Activated CD4-positive, alpha-beta T cell treated with anti-CD3 and anti-CD28 coated beads, Interleukin-2, amount 50 U/mL, for 1 hour (primary cell): ENCODE data around the gene FXR1.
A peak's percentile ranks its signal among the peaks of the same experiment; 100 is the strongest.
"Not testable (repeated sequence)": the region's sequence is repeated elsewhere in the genome, so short reads cannot be mapped to it uniquely, and the experiment has no call there.

Source experiments
- DNase-seq: peaks from one replicate; pipeline ENCODE4 v3.0.0-alpha.2; 2020

FXR1 gene

GRCh38 chr3:180940826-180941225 is 28.4 kb downstream of the FXR1 start:
- no peak for DNase-seq

- no peak for DNase-seq
Measured at GRCh38 chr3:180947761-180948390, 35.4 kb downstream of the FXR1 start.

GRCh38 chr3:180959691-180960090 is 47.2 kb downstream of the FXR1 start:
- DNase-seq, result no peak

- no peak for DNase-seq
Measured at GRCh38 chr3:180961087-180961486, 48.6 kb downstream of the FXR1 start.

GRCh38 chr3:180961552-180961951 is 49.1 kb downstream of the FXR1 start:
- DNase-seq, result no peak

DNA sequence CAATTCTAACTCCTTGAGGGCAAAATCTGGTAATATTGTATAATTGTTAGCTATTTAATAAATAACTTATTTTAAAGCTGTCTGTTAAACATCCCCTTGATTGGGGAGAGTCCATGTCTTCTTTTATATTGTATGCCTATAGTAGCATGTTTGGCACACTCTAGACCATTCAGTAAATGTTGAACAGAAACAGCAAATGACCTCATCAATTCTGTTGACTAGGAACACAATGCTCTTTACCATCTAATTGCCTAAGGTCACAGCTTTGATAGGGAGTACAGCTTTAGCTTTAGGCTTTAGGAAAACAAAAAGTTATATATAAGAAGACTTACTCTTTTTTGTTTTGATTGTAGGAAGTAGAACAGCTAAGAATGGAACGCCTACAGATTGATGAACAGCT is 50.1 kb downstream of the FXR1 start:
- DNase-seq, result no peak

- no peak for DNase-seq
Measured at GRCh38 chr3:180970931-180971330, 58.5 kb downstream of the FXR1 start.

- no peak for DNase-seq
Measured at GRCh38 chr3:180973543-180973942, 61.1 kb downstream of the FXR1 start.

GRCh38 chr3:180974286-180974685 is 61.8 kb downstream of the FXR1 start:
- DNase-seq, result no peak

- DNase-seq, result no peak
Measured at GRCh38 chr3:180977498-180977897, 65.0 kb downstream of the FXR1 start.

GRCh38 chr3:180979961-180980360 is 67.5 kb downstream of the FXR1 start:
- DNase-seq, result no peak

- DNase-seq, result no peak
Measured at GRCh38 chr3:180980611-180981010, 68.1 kb downstream of the FXR1 start.

GRCh38 chr3:180981912-180982311 is 69.4 kb downstream of the FXR1 start:
- DNase-seq, result no peak

- DNase-seq, result no peak
Measured at GRCh38 chr3:180983136-180983535, 70.7 kb downstream of the FXR1 start.

DNA sequence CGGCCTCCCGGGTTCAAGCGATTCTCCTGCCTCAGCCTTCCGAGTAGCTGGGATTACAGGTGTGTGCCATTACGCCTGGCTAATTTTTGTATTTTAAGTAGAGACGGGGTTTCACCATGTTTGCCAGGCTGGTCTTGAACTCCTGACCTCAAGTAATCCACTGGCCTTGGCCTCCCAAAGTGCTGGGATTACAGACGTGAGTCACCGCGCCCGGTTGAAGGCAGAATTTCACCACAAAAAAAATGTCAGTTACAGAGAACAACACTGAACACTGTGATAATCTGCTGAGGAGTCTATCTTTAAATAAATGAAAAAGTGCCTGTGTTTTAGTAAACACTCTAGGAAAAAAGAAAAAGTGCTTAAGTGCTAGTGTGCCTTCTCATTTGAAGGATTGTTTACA is 73.9 kb downstream of the FXR1 start:
- not testable (repeated sequence) for DNase-seq

GRCh38 chr3:180987344-180987743 is 74.9 kb downstream of the FXR1 start:
- no peak for DNase-seq

DNA sequence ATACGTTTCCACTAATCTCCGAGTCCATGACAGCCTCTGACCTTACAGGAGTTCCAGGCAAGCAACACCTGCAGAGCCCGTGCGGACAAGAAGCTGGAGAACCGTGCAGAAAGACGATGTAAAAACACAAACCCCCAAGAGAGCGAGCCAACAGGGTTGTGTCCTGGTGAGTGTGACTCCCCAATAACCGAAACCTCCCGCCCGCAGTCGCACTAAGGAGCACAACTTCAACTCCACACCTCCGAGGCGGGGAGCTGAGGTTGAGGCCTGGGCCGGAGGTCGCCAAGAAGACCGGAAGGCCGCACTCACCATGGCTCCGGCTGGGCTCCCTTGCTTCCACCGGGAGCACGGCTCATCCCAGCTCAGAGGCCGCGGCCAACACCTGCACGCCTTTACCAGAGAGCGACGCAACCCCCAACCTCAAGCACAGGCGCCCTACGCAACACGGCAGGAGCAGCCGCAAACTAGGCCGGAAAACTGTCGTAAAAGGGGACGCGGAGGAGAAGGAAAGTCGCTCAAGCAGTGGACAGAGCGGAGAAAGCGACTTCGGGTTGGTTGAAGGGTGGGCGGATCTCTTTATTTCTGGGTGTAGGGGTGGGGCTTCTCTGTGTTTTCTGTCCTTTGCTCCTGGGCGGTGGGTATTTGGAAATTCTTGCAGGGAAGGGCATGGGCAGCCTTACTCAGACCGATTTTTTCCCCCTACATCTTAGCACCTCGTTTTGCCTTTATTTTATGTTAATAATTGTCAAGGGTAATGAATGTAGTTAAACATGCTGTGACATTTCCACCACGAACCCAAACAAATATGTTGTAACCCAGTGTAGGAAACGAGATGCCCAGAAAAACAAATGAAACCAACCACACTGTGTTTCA is 77.1 kb downstream of the FXR1 start, which contains the start of gene DNAJC19:
Gene DNAJC19, minus strand, starts transcription at position 446 of the 873 bp plus-strand sequence. Its CDS starts 134 bp downstream, at position 312.
- peak; percentile 86 for DNase-seq

DNA sequence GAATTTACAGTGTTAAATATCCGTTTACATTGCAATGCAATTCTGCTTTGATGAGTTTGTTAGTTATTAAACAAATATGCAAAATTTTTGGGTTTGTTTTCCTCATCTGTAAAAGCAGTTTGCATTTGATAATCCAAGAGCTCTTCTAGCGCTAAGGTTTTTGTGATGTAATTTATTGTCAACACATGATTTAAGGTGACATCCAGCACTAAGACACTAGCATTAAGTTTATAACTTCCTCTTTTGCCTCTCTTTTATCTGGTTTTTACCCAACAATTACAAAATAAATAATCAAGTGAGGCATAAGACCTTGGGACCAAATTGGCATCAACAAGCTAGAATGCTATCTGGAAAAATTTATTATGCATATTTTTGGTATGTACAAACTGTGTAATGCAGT is 78.0 kb downstream of the FXR1 start:
- no peak for DNase-seq

GRCh38 chr3:180996415-180996932 is 84.0 kb downstream of the FXR1 start:
- no peak for DNase-seq

DNA sequence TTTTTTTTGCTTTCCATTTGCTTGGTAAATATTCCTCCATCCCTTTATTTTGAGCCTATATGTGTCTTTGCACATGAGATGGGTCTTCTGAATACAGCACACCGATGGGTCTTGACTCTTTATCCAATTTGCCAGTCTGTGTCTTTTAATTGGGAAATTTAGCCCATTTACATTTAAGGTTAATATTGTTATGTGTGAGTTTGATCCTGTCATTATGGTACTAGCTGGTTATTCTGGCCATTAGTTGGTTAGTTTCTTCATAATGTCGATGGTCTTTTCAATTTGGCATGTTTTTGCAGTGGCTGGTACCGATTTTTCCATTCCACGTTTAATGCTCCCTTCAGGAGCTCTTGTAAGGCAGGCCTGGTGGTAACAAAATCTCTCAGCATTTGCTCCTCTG is 89.9 kb downstream of the FXR1 start:
- DNase-seq, result not testable (repeated sequence)

DNA sequence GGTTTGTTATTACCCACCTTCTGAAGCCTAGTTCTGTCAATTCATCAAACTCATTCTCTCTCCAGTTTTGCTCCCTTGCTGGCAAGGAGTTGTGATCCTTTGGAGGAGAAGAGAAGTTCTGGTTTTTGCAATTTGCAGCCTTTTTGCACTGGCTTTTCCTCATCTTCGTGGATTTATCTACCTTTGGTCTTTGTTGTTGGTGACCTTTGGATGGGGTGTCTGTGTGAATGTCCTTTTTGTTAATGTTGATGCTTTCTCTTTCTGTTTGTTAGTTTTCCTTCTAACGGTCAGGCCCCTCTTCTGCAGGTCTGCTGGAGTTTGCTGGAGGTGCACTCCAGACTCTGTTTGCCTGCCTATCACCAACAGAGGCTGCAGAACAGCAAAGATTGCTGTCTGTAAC is 91.0 kb downstream of the FXR1 start:
- DNase-seq, result not testable (repeated sequence)

- no peak for DNase-seq
Measured at GRCh38 chr3:181006541-181006940, 94.1 kb downstream of the FXR1 start.

DNA sequence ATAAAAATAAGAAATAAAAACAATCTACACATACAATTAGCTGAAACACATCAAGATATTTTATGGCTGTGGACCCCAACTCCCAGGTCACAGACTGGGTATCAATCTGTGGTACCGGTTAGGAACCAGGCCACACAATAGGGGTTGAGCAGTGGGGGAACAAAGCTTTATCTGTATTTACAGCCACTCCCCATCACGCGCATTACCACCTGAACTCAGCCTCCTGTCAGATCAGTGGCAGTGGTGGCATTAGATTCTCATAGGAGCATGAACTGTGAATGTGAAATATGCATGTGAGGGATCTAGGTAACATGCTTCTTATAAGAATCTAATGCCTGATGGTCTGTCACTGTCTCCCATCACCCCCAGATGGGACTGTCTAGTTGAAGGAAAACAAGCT is 94.8 kb downstream of the FXR1 start:
- DNase-seq, result no peak

DNA sequence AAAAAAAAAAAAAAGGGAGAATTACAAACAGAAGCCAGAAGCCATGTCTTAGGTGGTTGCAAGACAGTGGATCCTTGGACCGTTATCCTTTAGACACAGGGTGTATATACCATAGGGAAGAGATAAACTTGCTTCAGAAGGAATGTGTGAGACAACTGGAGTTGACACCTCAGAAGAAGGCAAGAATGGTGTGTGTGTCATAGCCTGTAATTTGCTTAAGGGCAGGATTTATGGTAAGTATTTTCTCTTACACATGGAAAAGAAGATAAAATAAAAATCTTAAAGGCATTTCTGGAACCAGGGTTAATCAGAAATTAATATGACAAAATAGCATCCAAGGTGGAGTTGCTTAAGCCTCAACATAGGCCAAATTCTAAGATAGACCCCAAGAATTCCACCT is 96.3 kb downstream of the FXR1 start:
- DNase-seq, result no peak
